Activated CD8-positive, alpha-beta memory T cell treated with anti-CD3 and anti-CD28 coated beads for 1 hour (primary cell): ENCODE measurements around the gene NODAL.

Experiments used
- DNase-seq, 2 donors: peaks; one replicate each; pipeline ENCODE4 v3.0.0-alpha.2; 2020; ENCODE audit warnings: low read depth in 1 of 2; ENCODE audit errors: extremely low read depth in 1 of 2

The NODAL gene

DNA sequence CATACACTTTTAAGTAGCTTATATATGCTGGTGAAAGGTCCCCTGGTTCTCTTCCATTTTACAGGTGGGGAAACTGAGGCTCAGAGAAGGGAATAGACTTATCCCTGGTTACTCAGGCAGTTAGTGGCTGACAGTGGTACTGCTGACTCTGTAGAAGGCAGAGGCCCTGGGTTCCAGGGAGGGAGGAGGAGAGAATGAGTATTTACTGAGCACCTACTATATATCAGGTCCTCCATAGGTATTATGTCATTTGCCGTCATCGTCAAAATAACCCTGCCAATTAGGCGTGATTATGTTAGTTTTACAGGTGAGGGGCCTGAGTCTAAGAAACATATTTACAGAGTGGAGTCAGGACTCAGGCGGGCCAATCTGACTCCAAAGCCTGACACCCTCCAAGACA is 23.8 kb upstream of the NODAL start:
- DNase-seq, result no peak

DNA sequence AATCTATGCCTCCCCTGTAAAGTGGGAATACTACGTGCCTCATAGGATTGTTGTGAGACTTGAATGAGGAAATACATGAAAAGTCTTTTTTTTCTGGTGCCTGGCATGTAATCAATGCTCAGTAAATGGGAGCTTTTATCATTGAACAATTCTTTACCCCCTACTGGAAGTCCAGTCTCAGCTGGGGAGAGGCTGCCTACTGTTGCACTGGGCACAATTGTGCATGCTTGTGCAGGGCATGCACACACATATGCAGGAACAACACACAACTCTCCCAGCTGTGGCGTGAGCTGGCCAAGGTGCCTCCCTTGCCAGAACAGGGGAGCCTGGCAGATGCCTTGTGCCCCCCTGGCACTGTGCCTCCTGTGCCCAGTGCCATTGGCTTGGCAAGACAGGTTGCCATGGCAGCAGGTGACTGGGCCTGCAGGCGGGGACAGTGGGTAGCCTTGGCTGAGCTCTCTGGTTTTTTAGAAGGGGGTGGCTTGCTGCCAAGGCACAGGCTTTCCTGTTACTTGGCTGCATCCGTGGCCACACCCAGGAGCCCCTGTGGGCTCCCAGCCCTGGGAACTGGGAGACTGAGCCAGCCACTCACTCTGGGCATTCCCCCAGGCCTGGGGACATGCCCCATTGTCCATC is 21.0 kb upstream of the NODAL start:
- DNase-seq, result no peak

DNA sequence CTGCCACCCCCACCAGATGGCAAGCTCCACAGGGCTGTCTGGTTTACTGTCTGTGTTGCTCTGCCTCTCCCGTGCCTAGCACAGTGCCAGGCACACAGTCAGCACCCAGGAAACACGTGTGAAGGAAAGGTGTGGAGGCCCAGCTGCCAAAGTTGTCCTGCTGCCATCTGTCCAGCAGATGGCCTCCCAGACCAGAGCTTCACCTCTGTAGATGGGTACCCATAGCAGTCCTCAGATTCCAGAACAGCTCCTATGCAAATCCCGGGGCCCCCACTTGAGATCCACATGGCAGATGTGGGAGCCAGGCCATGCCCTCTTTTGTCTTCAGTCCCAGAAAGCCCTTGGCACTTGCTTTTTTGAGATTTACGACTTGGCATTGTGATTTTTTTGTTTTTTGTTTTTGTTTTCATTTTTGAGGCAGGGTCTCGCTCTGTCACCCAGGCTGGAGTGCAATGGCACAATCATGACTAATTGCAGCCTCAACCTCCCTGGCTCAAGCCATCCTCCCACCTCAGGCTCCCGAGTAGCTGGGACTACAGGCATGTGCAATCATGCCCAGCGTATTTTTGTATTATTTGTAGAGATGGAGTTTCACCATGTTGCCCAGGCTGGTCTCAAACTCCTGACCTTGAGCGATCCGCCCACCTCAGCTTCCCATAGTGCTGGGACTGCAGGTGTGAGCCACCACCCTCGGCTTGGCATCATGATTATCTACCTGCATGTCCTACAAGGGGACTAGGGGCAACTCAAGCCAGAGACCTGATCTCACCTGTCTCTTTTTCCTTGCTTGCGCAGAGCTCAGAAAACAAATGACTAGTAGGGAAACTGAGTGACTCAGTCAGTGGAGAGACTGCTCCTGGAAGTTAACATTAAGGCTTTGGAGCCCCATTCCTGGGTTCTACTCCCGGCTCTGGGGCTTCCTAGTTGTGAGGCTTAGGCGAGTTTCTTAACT is 20.2 kb upstream of the NODAL start:
- no peak for DNase-seq

DNA sequence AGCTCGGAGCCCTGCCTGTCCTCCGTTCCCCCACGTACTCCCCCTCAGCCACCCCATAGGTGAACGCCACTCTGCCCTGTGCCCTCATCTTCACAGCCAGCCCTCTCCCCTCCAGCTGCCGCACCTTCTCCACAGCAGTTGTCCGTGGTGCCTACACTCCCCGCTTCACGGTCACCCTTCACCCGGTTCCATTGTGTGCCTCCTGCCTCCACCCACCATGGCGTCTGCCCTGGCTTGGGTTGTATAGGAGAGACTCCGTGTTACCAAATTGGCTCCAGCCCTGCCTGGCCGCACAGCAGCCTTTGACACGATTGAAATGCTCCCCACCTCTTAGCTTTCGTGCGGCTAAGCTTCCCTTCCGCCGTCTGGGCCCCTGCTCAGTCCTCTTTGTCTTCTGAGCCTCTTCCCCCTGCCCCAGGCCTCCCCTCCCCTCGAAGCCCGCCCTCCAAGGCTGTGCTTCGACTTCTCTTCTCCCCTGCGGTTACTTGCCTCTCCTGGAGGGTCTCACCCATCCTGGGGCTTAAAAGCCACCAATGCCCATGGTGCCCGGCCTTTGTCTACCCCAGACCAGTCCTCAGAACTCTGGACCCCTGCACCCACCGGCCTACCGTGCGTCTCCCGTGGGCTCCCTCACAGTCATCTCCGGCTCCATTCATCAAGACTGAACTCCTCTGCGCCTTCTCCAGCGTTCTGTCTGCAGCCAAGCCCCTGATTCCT is 18.5 kb upstream of the NODAL start:
- DNase-seq, result no peak

GRCh38 chr10:70459061-70459773 is 17.7 kb upstream of the NODAL start:
- DNase-seq, result no peak

DNA sequence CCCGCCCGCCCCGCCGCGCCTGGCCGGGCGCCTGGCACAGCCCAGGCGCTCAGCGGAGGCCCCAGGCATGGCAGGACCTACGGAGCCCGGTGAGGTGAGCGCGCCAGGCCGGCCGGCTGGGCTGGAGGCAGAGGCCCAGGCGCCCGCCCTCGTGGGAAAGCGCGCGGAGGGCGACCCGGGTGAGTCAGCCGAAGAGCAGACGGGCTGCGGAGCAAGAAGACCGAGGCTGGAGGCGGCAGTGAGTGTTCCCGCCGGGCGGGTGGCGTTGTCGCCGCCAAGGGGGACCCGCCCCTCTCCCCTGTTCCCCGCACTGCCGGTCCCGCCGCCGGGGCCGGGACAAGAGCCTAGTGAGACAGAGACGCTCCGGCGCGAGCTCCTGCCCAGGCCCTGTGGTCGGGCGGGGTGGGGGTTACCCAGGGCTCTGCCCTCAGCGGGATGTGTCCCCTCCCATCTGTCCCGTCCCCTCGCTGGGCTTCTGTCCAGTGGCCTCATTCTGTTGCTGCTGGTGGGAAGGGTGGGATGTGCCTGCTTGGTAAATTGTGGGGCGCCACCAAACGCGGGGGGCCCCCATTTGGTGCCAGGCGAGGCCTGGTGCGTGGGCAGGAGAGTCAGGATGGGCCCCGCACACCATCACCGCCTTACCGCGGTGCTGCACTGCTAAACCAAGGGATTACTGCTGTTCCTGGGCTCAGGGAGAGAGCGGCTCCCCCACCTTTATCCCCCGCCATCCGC is 17.0 kb upstream of the NODAL start:
- no peak for DNase-seq

DNA sequence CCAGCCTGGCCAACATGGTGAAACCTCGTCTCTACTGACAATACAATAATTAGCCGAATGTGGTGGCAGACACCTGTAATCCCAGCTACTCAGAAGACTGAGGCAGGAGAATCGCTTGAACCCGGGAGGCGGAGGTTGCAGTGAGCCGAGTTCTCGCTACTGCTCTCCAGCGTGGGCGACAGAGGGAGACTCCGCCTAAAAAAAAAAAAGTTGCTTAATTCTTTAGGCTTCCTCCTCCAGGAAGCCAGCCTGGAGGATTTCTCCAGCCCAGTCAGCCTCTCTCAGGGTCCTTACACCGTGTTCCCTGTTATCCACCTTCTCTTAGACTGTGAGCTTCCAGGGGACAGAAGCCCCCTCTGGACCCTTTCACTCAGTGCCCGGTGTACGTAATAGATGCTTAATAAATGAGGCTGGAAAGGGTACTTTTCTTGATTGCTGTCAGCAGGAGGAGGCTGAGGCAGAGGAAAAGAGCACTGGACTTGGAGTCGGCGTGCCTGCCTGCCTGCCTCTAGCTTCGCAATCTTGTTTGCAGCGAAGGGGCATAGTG is 16.4 kb upstream of the NODAL start:
- DNase-seq, result no peak

DNA sequence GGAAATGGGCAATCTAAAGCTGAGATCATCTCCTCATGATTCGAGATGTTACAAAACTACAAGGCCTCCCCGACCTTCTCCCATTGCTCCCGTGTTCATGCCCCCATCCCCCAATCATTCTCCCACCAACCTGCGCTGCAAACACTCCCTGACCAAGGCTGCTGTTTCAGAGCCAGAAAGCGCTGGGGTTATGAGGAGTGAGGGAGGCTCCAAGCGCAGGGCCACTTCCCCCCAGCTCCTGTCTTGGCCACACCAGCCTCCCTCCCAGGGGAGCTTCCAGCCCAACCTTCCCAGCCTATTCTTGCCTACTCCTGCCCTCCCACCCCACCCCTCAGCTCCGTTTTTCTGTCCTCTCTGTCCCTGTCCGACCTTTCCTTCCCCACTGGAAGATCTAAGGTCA is 14.7 kb upstream of the NODAL start:
- DNase-seq, result no peak

- no peak for DNase-seq
Measured at GRCh38 chr10:70455213-70455630, 13.7 kb upstream of the NODAL start.

- DNase-seq, result no peak
Measured at GRCh38 chr10:70448236-70448635, 6.8 kb upstream of the NODAL start.

DNA sequence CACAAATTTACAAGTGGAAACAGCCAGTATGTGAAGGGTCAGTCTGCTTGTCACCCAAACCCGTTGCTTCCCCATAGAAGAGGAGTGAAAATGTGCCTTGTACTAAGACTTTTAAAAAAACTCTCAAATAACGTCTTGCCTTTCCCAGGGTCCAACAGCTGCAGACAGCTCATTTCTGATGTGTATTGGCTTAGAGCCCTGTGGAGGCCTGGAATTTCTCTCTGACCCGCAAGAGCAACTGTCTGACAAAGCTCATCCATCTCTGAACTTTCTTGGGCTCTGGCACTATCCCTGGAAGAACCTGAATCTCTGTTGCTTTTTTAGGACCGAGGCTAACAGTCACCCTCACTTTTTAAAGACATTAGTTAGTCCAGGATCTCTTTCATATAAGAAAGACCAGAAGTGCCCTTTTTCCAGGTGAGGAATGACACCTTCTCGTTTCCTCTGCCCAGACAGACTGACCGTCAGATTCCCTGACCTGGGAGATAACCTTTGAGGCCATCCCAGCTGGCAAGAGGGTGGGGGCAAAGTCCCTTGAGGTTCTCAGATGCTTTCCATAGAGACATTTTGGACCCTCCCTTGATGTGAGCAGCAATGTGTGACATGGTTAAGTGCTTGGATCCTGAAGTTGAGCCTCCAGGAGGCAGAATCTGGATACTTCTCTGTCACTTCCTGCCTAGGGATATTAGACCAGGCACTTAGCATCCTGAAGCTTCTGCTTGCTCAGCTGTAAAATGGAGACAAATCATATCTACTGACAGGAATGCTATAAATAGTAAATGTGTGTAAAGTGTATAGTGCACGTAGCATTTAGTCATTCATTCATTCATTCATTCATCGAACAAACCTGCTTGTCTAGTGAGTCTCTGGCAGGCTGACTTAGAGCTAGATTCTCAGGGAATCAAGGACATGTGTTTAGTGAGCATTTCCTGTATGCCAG is 4.5 kb upstream of the NODAL start:
- no peak for DNase-seq

DNA sequence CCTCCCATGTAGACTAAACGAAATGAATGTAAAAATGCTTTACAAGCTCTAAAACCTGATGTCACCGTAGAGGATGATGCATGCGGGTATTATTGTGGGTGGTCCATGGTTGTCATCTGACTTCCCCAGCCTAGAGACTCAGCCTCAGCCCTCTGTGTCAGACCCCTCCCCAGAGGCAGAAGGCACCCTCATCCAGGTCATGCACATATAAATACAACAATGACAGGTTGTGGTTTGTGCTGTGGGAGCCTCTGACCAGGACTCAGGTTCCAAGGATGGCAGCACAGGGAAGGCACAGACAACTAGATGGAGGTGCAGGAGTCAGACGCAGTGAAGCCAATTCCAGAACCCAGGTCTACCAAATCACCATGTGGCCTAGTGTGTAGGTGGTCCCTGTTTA is 3.3 kb upstream of the NODAL start:
- no peak for DNase-seq

- DNase-seq, result no peak
Measured at GRCh38 chr10:70442332-70442988, 979 bp upstream of the NODAL start.

DNA sequence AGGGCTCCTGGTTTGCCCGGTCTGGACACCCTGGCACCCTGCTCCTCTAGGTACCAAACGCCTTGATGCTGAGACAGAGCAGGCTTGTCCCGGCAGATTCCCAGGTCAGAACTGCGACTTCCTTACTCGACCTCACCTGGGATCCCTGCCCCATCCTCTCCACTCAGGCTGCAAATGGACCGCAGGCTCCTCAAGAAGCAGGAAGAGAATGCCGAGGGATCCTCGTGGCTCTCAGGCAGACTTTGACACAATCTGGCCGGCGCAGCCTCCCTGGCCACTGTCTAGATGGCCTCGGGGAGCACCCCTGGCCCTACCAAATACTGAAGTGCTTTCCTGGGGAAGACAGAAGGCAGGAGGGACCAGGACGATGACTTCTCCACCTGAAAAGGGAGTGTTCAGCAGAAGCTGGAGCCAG is 421 bp upstream of the NODAL start:
- no peak for DNase-seq

- no peak for DNase-seq
Measured at GRCh38 chr10:70440296-70441160, 953 bp downstream of the NODAL start.

DNA sequence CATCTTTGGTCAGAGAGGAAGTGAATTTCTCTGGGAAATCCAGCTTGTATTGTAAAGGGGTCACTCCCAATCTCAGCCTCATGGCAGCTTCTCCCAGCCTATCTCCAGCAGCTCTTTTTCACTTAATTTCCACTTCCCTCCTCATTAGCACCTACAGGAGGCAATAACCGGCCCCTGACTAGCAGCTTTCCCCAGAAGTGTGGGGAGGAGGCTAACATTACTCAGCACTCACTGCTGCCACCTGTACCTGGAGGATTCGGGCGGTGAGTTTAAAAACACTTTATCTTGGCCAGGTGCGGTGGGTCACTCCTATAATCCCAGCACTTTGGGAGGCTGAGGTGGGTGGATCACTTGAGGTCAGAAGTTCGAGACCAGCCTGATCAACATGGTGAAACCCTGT is 3.8 kb downstream of the NODAL start:
- DNase-seq, result no peak

DNA sequence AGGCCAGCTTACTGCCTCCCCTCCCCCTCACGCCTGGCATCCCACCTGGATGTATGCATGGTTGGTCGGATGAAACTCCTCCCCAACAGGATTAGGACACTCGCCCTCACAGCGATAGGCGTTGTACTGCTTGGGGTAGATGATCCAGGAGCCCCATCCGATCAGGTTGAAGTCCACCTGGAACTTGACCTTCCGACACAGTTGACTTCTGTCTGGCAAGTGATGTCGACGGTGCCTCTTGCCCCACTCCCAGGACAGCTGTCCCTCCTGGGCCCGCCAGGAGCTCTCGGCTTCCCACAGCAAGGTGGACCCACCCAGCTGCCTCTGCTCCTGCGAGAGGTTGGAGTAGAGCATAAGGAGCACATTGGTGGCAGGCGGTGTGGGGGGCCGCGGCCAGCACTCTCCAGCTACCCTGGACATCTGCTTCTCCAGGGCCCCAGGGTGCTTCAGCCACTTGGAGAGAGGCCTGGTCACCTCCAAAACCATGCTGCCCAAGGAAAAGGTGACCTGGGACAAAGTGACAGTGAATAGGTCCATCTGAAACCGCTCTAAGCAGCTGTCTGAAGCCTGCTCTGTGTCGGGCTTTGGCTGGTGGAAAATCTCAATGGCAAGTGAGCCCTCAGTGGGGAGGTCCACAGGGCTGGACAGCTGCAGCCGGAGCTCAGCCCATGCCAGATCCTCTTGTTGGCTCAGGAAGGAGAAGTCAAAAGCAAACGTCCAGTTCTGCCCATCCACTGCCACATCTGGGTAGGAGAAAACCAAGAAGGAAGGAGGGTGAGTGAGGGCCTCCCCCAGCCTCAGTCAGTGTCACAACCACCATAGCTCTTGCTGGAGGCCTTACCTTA is 6.0 kb downstream of the NODAL start:
- no peak for DNase-seq
